Mesodermal cell (in vitro differentiated cells): ENCODE results near the gene ITGAX.

Experiments
- H3K27ac ChIP-seq: 2 replicates; pipeline ENCODE4 v1.7.0; 2013; ENCODE audit warnings: mild to moderate bottlenecking, low read depth, low read length, moderate library complexity; ENCODE audit not compliant: severe bottlenecking
- H3K36me3 ChIP-seq: 2 replicates; pipeline ENCODE4 v1.7.1; 2013; ENCODE audit warnings: mild to moderate bottlenecking, low read length, moderate library complexity; ENCODE audit not compliant: control insufficient read depth, insufficient read depth
- H3K4me1 ChIP-seq: one replicate; pipeline ENCODE4 v1.7.1; 2013; ENCODE audit warnings: mild to moderate bottlenecking, low read length; ENCODE audit not compliant: insufficient read depth, control insufficient read depth, poor library complexity, severe bottlenecking
- H3K4me3 ChIP-seq: 2 replicates; pipeline ENCODE4 v1.7.0; 2013; ENCODE audit warnings: low read length, control low read depth, mild to moderate bottlenecking; ENCODE audit not compliant: insufficient read depth, poor library complexity, severe bottlenecking; ENCODE audit errors: extremely low read depth
- H3K9me3 ChIP-seq: 2 replicates; pipeline ENCODE4 v1.7.1; 2013; ENCODE audit warnings: mild to moderate bottlenecking, low read length, moderate library complexity; ENCODE audit not compliant: control insufficient read depth
- WGBS, 2 experiments: methylation state at CpG; one replicate each; pipeline ENCODE4 v1.1.5; 2013; ENCODE audit warnings: missing lambda C conversion rate in 2 of 2; ENCODE audit not compliant: insufficient coverage in 2 of 2; 5-methylcytosine and 5-hydroxymethylcytosine counted together

ITGAX gene

GRCh38 chr16:31362476-31363405, 7.8 kb downstream of the ITGAX start:
- H3K4me1 ChIP-seq, result no peaks in the 10 kb centered on the region
- no peak overlapping the region for H3K27ac ChIP-seq
- H3K9me3 ChIP-seq, result no peaks in the 10 kb centered on the region
- no peaks in the 10 kb centered on the region for H3K36me3 ChIP-seq
- WGBS, 2 experiments, result 88 to 92% methylated on average over 21 to 25 of the region's 26 CpGs
- H3K4me3 ChIP-seq, result no peak overlapping the region

DNA sequence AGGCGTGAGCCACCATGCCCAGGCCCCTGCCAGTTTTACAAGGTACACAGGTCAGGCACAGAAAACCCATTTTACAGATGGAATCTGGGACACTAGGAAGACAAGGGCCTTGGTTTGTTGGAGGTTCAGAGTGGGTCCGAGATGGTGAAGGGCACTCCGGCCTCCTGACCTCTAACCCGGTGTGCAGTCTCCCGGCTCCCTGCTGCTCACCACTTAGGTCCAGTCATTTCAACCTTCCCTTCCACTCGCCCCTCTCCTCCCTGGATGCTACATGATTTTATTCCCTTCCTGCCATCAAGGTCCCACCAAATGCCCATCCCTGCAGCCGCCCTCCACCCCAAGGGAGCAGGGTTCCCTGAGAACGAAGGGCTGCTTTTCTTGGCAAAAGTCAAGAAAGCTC, 8.7 kb downstream of the ITGAX start:
- Histone ChIP-seq H3K27ac (no peak overlapping the region), H3K4me3 (no peak overlapping the region), H3K4me1 (no peaks in the 10 kb centered on the region), H3K9me3 (no peaks in the 10 kb centered on the region), H3K36me3 (no peaks in the 10 kb centered on the region)
- 90 to 91% methylated on average over 6 to 7 of the region's 8 CpGs for WGBS, 2 experiments

DNA sequence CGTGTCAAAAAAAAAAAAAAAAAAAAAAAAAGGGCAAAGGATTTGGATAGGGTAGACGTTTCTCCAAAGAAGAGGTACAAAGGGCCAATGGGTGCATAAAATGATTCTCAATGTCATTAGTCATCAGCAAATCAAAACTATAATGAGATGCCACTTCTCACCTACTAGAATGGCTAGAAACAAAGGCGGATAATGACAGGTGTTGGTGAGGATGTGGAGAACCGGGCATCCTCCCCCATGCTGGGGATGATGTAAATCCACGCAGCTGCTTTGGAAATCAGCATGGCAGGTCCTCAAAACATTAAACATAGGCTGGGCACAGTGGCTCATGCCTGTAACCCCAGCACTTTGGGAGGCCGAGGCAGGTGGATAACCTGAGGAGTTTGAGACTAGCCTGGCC, 9.4 kb downstream of the ITGAX start:
- Histone ChIP-seq H3K9me3 (no peaks in the 10 kb centered on the region), H3K36me3 (no peaks in the 10 kb centered on the region), H3K27ac (no peak overlapping the region), H3K4me1 (no peaks in the 10 kb centered on the region), H3K4me3 (no peak overlapping the region)
- 67 to 88% methylated on average over 1 to 2 of the region's 6 CpGs for WGBS, 2 experiments

DNA sequence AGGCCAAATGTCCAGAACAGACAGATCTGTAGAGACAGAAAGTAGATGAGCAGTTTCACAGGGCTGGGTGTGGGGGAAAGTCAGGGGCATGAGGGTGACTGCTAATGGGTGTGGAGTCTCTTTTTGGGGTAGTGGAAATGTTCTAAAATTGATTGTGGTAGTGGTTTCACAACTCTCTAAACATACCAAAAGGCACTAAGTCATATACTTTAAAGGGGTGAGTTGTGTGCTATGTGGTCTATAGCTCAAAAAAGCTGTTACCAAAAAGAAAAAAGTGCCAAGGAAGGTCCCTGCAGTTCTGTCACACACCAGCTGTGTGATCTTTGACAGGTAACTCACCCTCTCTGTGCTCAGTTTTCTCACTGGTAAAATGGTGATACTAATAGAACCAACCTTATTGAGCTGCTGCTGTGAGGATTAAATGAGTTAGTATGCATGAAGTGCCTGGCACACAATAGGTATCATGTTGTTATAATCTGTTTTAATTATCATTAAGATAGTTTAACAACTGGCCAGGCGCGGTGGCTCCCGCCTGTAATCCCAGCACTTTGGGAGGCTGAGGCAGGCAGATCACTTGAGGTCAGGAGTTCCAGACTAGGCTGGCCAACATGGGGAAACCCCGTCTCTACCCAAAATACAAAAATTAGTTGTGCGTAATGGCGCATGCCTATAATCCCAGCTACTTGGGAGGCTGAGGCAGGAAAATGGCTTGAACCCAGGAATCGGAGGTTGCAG, 10.3 kb downstream of the ITGAX start:
- Histone ChIP-seq H3K4me3 (no peak overlapping the region), H3K36me3 (no peaks in the 10 kb centered on the region), H3K4me1 (no peaks in the 10 kb centered on the region), H3K9me3 (no peaks in the 10 kb centered on the region), H3K27ac (no peak overlapping the region)
- WGBS, 2 experiments, result 87% methylated on average over 4 of the region's 7 CpGs; no CpG with 5 or more reads in 1 of the 2 experiments

- Histone ChIP-seq H3K9me3 (no peaks in the 10 kb centered on the region), H3K36me3 (no peaks in the 10 kb centered on the region), H3K4me1 (no peaks in the 10 kb centered on the region), H3K4me3 (no peak overlapping the region), H3K27ac (no peak overlapping the region)
- 79 to 92% methylated on average over 3 of the region's 3 CpGs for WGBS, 2 experiments
Observed at GRCh38 chr16:31367853-31368252, 12.9 kb downstream of the ITGAX start.

DNA sequence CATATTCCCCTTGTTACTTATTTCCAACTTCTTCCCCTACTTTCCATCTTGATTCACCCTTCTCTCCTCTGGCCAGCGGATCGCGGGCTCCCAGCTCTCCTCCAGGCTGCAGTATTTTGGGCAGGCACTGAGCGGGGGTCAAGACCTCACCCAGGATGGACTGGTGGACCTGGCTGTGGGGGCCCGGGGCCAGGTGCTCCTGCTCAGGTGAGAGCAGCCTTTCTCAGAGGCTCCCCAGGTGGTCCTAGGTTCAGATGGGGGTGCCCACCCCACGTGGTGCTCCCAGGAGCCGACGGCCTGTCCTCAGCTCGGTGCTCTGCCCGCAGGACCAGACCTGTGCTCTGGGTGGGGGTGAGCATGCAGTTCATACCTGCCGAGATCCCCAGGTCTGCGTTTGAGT, 16.0 kb downstream of the ITGAX start:
- WGBS, 2 experiments, result 87 to 94% methylated on average over 10 to 12 of the region's 12 CpGs
- Histone ChIP-seq H3K4me1 (no peaks in the 10 kb centered on the region), H3K9me3 (no peaks in the 10 kb centered on the region), H3K4me3 (no peak overlapping the region), H3K27ac (no peak overlapping the region), H3K36me3 (no peaks in the 10 kb centered on the region)

- Histone ChIP-seq H3K9me3 (no peaks in the 10 kb centered on the region), H3K36me3 (no peaks in the 10 kb centered on the region), H3K4me1 (no peaks in the 10 kb centered on the region), H3K4me3 (no peak overlapping the region), H3K27ac (no peak overlapping the region)
- 88 to 93% methylated on average over 41 of the region's 42 CpGs for WGBS, 2 experiments
Observed at GRCh38 chr16:31371619-31372484, 16.9 kb downstream of the ITGAX start.

GRCh38 chr16:31373235-31373634, 18.3 kb downstream of the ITGAX start:
- Histone ChIP-seq H3K9me3 (no peaks in the 10 kb centered on the region), H3K4me1 (no peaks in the 10 kb centered on the region), H3K36me3 (no peaks in the 10 kb centered on the region), H3K4me3 (no peak overlapping the region), H3K27ac (no peak overlapping the region)
- WGBS, 2 experiments, result 86 to 90% methylated on average over 6 to 9 of the region's 14 CpGs

DNA sequence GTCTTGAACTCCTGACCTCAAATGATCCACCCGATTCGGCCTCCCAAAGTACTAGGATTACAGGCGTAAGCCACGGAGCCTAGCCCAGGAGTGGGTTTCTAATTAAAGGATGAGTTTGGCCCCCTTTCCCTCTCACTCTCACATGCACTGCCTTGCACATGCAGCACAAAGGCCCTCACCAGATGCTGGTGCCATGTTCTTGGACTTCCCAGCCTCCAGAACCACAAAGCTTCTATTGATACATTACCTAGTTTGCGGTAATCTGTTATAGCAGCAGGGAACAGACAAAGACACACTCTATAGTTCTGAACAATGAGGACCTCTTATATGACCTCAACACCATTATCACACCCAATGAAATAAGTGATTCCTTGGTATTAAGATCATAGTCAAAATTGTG, 20.3 kb downstream of the ITGAX start:
- Histone ChIP-seq H3K4me3 (no peak overlapping the region), H3K27ac (no peak overlapping the region), H3K4me1 (no peaks in the 10 kb centered on the region), H3K9me3 (no peaks in the 10 kb centered on the region), H3K36me3 (no peaks in the 10 kb centered on the region)
- WGBS, 2 experiments, result 92 to 94% methylated on average over 2 to 3 of the region's 5 CpGs

GRCh38 chr16:31376705-31377104, 21.7 kb downstream of the ITGAX start:
- H3K4me3 ChIP-seq, result no peak overlapping the region
- H3K36me3 ChIP-seq, result no peaks in the 10 kb centered on the region
- H3K27ac ChIP-seq, result no peak overlapping the region
- WGBS, 2 experiments, result 89 to 98% methylated on average over 5 to 8 of the region's 8 CpGs
- no peaks in the 10 kb centered on the region for H3K4me1 ChIP-seq
- H3K9me3 ChIP-seq, result no peaks in the 10 kb centered on the region
